Stomach (tissue), 4 donors: ENCODE data around the gene SHLD1.
A peak's percentile ranks its signal among the peaks of the same experiment; 100 is the strongest.

Experiments used
- EP300 ChIP-seq: sonication (generic); formaldehyde crosslinking; IDR thresholded peaks from one replicate; pipeline ENCODE4 v1.6.1; 2017; ENCODE audit warnings: antibody characterized with exemption
- POLR2A ChIP-seq, 4 donors: fragments of 450-650 bp; IDR thresholded peaks; one replicate each; pipeline ENCODE4 v1.6.1; 2016; ENCODE audit warnings: antibody characterized with exemption in 4 of 4, control low read depth in 2 of 4, mild to moderate bottlenecking in 1 of 4, moderate library complexity in 1 of 4
- POLR2AphosphoS5 ChIP-seq, 3 donors: sonication (generic); formaldehyde crosslinking; IDR thresholded peaks; one replicate each; pipeline ENCODE4 v1.6.1; 2016; ENCODE audit warnings: antibody characterized with exemption in 3 of 3
- TF ChIP-seq, protein P1 (sequence below), 7 experiments: fragments of 450-650 bp in 4 of 7; fragments of 200-600 bp in 3 of 7; sonication (generic) in 3 of 7; IDR thresholded peaks; one replicate each; pipeline ENCODE4 v1.5.1; 2016 to 2019; ENCODE audit warnings: antibody characterized with exemption in 7 of 7, control low read depth in 2 of 7, mild to moderate bottlenecking in 1 of 7

GRCh38 chr20:5729348-5729747 is 20.9 kb upstream of the SHLD1 start:
- TF ChIP-seq POLR2A (IDR thresholded peaks at IDR 0.05) (no peak), POLR2AphosphoS5 (IDR thresholded peaks at IDR 0.05) (peak in 1 of 3 donors; percentile 6), EP300 (no peak)
- TF ChIP-seq, protein P1, sequence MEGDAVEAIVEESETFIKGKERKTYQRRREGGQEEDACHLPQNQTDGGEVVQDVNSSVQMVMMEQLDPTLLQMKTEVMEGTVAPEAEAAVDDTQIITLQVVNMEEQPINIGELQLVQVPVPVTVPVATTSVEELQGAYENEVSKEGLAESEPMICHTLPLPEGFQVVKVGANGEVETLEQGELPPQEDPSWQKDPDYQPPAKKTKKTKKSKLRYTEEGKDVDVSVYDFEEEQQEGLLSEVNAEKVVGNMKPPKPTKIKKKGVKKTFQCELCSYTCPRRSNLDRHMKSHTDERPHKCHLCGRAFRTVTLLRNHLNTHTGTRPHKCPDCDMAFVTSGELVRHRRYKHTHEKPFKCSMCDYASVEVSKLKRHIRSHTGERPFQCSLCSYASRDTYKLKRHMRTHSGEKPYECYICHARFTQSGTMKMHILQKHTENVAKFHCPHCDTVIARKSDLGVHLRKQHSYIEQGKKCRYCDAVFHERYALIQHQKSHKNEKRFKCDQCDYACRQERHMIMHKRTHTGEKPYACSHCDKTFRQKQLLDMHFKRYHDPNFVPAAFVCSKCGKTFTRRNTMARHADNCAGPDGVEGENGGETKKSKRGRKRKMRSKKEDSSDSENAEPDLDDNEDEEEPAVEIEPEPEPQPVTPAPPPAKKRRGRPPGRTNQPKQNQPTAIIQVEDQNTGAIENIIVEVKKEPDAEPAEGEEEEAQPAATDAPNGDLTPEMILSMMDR (IDR thresholded peaks at IDR 0.05): no peak
